ENCODE results near the gene EXOC4. TPM values are rescaled to one million over a fixed set of nuclear protein-coding genes. Genes with fewer than 3 reads are reported as not detected.

EXOC4 gene
- total RNA-seq, 4 donors from 2014 or later: 59.2 to 88.7 (median 71.6) TPM

- no peak for DNase-seq (ENCODE audit: low spot score)
- TF ChIP-seq, protein P1, sequence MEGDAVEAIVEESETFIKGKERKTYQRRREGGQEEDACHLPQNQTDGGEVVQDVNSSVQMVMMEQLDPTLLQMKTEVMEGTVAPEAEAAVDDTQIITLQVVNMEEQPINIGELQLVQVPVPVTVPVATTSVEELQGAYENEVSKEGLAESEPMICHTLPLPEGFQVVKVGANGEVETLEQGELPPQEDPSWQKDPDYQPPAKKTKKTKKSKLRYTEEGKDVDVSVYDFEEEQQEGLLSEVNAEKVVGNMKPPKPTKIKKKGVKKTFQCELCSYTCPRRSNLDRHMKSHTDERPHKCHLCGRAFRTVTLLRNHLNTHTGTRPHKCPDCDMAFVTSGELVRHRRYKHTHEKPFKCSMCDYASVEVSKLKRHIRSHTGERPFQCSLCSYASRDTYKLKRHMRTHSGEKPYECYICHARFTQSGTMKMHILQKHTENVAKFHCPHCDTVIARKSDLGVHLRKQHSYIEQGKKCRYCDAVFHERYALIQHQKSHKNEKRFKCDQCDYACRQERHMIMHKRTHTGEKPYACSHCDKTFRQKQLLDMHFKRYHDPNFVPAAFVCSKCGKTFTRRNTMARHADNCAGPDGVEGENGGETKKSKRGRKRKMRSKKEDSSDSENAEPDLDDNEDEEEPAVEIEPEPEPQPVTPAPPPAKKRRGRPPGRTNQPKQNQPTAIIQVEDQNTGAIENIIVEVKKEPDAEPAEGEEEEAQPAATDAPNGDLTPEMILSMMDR (IDR thresholded peaks at IDR 0.05): no peak
- no peak for ATAC-seq (ENCODE audit: low FRiP score)
These were observed 37.9 kb downstream of the EXOC4 start for GRCh38 chr7:133290676-133291333.

DNA sequence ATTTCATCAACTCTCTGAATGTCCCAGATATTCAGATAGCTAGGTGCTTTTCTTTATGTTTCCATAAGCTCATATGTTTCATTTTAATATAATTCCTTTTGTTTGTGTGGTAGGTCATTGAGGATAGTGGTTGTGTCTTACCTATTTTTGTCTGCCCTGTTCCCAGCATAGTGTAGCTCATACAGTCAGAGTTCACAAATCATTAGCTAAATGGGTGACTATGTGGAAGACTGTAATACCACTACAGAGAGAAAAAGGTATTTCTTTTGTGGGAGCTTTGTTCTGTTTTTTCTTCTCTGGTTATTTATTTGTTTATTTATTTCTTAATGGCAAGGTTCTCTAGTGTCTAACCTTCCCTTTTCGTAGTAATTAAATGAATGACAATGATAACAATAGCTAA lies 39.8 kb downstream of the EXOC4 start:
- TF ChIP-seq, protein P1 (IDR thresholded peaks at IDR 0.05): no peak
- ATAC-seq (ENCODE audit: low FRiP score): no peak

DNA sequence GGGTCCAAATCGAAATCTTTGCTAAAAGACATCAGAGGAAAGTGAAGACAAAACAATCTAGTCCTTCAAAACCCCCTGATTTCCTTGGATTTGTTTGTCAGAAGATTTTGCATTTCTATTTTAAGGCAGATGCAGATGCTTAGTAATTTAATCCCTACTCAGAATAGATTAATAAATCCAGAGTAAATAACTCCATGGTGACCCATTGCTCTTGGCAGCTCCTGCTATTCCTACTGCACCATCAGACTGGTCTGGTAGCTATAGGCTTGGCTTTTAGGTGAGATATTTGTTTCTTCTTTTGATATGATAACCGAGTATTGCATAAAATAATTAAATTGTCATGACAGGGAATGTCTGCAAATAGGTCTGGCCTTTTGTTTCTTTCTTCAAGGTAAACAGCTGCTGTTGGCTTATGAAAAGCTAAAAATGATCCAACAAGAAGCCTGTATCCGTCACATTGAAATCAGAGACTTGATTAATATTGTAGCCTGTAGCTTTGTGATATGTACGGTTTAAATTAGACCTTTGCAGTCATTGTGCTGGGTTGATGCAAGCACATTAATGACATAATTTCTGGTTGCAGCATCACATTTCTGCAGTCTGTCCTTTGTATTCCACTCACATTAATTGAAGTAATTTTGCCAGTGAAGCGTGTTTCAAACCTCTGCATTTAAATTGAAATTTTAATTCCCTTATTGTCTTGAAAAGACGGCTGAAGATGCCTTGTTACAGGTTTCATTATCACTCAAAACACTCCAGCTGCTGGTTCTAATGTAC lies 40.7 kb downstream of the EXOC4 start:
- ATAC-seq (ENCODE audit: low FRiP score): no peak
- no peak for DNase-seq (ENCODE audit: low spot score)
- TF ChIP-seq, protein P1 (IDR thresholded peaks at IDR 0.05): no peak

More for the DNA sequence above, 39.8 kb downstream of the EXOC4 start:
- no peak for DNase-seq (ENCODE audit: low spot score)

- no peak for ATAC-seq (ENCODE audit: low FRiP score)
- TF ChIP-seq, protein P1 (IDR thresholded peaks at IDR 0.05): no peak
- DNase-seq (ENCODE audit: low spot score): no peak
These were observed 41.4 kb downstream of the EXOC4 start for GRCh38 chr7:133294234-133294633.

- DNase-seq (ENCODE audit: low spot score) (no peak), ATAC-seq (ENCODE audit: low FRiP score) (no peak)
- TF ChIP-seq, protein P1 (IDR thresholded peaks at IDR 0.05): no peak
These were observed 42.6 kb downstream of the EXOC4 start for GRCh38 chr7:133295484-133295883.

- TF ChIP-seq, protein P1 (IDR thresholded peaks at IDR 0.05): no peak
These were observed 44.2 kb downstream of the EXOC4 start for GRCh38 chr7:133297093-133297492.

More at GRCh38 chr7:133297093-133297492, 44.2 kb downstream of the EXOC4 start:
- no peak for ATAC-seq (ENCODE audit: low FRiP score)
- no peak for DNase-seq (ENCODE audit: low spot score)

All from omental fat pad (tissue), 4 donors.